GM23248 (cell line): ENCODE measurements around the gene LKAAEAR1.

Source experiments
- EZH2 ChIP-seq: fragments of 200-600 bp; sonication (generic); IDR thresholded peaks from 2 replicates; pipeline ENCODE4 v1.6.1; 2018; ENCODE audit warnings: antibody characterized with exemption, mild to moderate bottlenecking; ENCODE audit not compliant: insufficient read depth, poor library complexity, severe bottlenecking
- EZH2phosphoT487 ChIP-seq: fragments of 200-600 bp; sonication (generic); IDR thresholded peaks from 2 replicates; pipeline ENCODE4 v1.6.1; 2018; ENCODE audit warnings: antibody characterized with exemption, moderate library complexity, mild to moderate bottlenecking, low read depth; ENCODE audit not compliant: insufficient read depth

DNA sequence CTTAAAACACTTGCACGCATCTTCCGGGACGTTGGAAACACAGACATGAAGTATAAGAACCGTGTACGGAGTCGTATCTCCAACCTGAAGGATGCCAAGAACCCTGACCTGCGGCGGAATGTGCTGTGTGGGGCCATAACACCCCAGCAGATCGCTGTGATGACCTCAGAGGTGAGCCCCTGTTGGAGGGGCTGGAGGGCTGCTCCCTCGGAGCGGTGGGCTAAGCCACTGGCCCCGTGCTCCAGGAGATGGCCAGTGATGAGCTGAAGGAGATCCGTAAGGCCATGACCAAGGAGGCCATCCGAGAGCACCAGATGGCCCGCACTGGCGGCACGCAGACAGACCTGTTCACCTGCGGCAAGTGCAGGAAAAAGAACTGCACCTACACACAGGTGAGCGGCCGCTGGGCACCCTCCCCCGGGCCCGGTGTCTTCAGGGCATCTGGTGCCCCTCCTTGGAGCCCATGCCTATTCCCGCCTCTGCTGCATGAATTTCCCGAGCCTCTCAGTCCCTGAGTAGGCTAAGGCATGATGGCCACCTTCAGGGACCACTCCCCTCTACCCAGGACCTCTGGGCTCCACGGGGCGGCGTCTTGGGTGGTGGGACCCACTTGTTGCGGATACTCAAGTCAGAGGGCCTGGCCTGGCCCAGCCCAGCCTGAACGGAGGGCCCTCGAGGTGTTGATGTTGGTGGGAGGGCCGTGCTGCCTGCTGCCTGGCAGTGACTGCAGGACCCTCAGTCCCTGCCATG lies 13.8 kb downstream of the LKAAEAR1 start:
- no peak for TF ChIP-seq EZH2
- TF ChIP-seq EZH2phosphoT487 = no peak
